Vagina (tissue), 2 donors: ENCODE results near the gene LRRC61.

Source experiments
- POLR2A ChIP-seq, 2 donors: fragments of 450-650 bp; IDR thresholded peaks; one replicate each; pipeline ENCODE4 v1.6.1; 2017; ENCODE audit warnings: antibody characterized with exemption in 2 of 2, mild to moderate bottlenecking in 2 of 2, moderate library complexity in 2 of 2
- POLR2AphosphoS5 ChIP-seq, 2 donors: sonication (generic); formaldehyde crosslinking; IDR thresholded peaks; one replicate each; pipeline ENCODE4 v1.9.0; 2017; ENCODE audit warnings: antibody characterized with exemption in 2 of 2, mild to moderate bottlenecking in 2 of 2, low read depth in 1 of 2; ENCODE audit not compliant: insufficient read depth in 1 of 2
- TF ChIP-seq, protein P1 (sequence below), 3 experiments: fragments of 450-650 bp in 2 of 3; fragments of 200-600 bp in 1 of 3; sonication (generic) in 1 of 3; IDR thresholded peaks; one replicate each; pipeline ENCODE4 v1.5.1; 2017 to 2019; ENCODE audit warnings: antibody characterized with exemption in 3 of 3, mild to moderate bottlenecking in 2 of 3, moderate library complexity in 2 of 3

- TF ChIP-seq, protein P1, sequence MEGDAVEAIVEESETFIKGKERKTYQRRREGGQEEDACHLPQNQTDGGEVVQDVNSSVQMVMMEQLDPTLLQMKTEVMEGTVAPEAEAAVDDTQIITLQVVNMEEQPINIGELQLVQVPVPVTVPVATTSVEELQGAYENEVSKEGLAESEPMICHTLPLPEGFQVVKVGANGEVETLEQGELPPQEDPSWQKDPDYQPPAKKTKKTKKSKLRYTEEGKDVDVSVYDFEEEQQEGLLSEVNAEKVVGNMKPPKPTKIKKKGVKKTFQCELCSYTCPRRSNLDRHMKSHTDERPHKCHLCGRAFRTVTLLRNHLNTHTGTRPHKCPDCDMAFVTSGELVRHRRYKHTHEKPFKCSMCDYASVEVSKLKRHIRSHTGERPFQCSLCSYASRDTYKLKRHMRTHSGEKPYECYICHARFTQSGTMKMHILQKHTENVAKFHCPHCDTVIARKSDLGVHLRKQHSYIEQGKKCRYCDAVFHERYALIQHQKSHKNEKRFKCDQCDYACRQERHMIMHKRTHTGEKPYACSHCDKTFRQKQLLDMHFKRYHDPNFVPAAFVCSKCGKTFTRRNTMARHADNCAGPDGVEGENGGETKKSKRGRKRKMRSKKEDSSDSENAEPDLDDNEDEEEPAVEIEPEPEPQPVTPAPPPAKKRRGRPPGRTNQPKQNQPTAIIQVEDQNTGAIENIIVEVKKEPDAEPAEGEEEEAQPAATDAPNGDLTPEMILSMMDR (IDR thresholded peaks at IDR 0.05) = no peak
- TF ChIP-seq POLR2A (IDR thresholded peaks at IDR 0.05) = no peak
- no peak for TF ChIP-seq POLR2AphosphoS5 (IDR thresholded peaks at IDR 0.05; ENCODE audit: insufficient read depth in 1 of 2, low read depth in 1 of 2)
Measured at GRCh38 chr7:150338166-150338829, 15.1 kb downstream of the LRRC61 start.
